Prostate gland (tissue), 2 donors: ENCODE results near the gene TXNL4B.

ENCODE experiments used
- CTCF ChIP-seq, 4 experiments: fragments of 200-600 bp in 2 of 4; fragments of 450-650 bp in 2 of 4; sonication (generic) in 2 of 4; IDR thresholded peaks; 1 replicate in 3 of 4; 2 replicates in 1 of 4; pipeline ENCODE4 v1.5.1; 2016 to 2019; ENCODE audit warnings: antibody characterized with exemption in 4 of 4, mild to moderate bottlenecking in 2 of 4, moderate library complexity in 2 of 4
- POLR2A ChIP-seq: fragments of 450-650 bp; IDR thresholded peaks from one replicate; pipeline ENCODE4 v1.6.1; 2016; ENCODE audit warnings: antibody characterized with exemption, mild to moderate bottlenecking
- POLR2AphosphoS5 ChIP-seq: sonication (generic); formaldehyde crosslinking; IDR thresholded peaks from one replicate; pipeline ENCODE4 v1.6.1; 2017; ENCODE audit warnings: antibody characterized with exemption

- TF ChIP-seq CTCF (IDR thresholded peaks at IDR 0.05) = no peak
- TF ChIP-seq POLR2A = no peak
- TF ChIP-seq POLR2AphosphoS5 = no peak
These were observed 12.6 kb upstream of the TXNL4B start for GRCh38 chr16:72105978-72106377.
